ENCODE measurements around the gene ASCL5.

- TF ChIP-seq CTCF (IDR thresholded peaks at IDR 0.05; ENCODE audit: insufficient read depth, low read length, poor library complexity, severe bottlenecking) (no peak), EZH2phosphoT487 (conservative IDR thresholded peaks at IDR 0.05; ENCODE audit: low read length) (no peak)
These were observed 54.8 kb downstream of the ASCL5 start for GRCh38 chr1:201072149-201072548.
